ENCODE measurements around the gene ZNF526.
A peak's percentile ranks its signal among the peaks of the same experiment; 100 is the strongest.

Gene ZNF526

GRCh38 chr19:42196011-42197001 is 23.8 kb upstream of the ZNF526 start:
- no peak for DNase-seq

GRCh38 chr19:42197375-42197817 is 22.7 kb upstream of the ZNF526 start:
- no peak for DNase-seq

- no peak for DNase-seq
Observed at GRCh38 chr19:42198676-42199439, 21.3 kb upstream of the ZNF526 start.

GRCh38 chr19:42199440-42200115 is 20.5 kb upstream of the ZNF526 start:
- DNase-seq: peak; percentile 57

GRCh38 chr19:42200116-42200715 is 19.9 kb upstream of the ZNF526 start:
- no peak for DNase-seq

GRCh38 chr19:42201489-42202289 is 18.4 kb upstream of the ZNF526 start:
- no peak for DNase-seq

- no peak for DNase-seq
Observed at GRCh38 chr19:42202290-42202880, 17.7 kb upstream of the ZNF526 start.

GRCh38 chr19:42203700-42204099 is 16.4 kb upstream of the ZNF526 start:
- no peak for DNase-seq

- DNase-seq: no peak
Observed at GRCh38 chr19:42204664-42205063, 15.4 kb upstream of the ZNF526 start.

GRCh38 chr19:42206871-42207755 is 13.0 kb upstream of the ZNF526 start:
- DNase-seq: no peak

- no peak for DNase-seq
Observed at GRCh38 chr19:42207767-42208271, 12.3 kb upstream of the ZNF526 start.

GRCh38 chr19:42208612-42209011 is 11.5 kb upstream of the ZNF526 start:
- DNase-seq: no peak

GRCh38 chr19:42212886-42213285 is 7.2 kb upstream of the ZNF526 start:
- DNase-seq: no peak

GRCh38 chr19:42214810-42215485 is 5.2 kb upstream of the ZNF526 start:
- DNase-seq: no peak

- DNase-seq: peak; percentile 21
Observed at GRCh38 chr19:42216653-42217519, 3.2 kb upstream of the ZNF526 start.

- peak; percentile 98 for DNase-seq
Observed at GRCh38 chr19:42217520-42218437, 2.3 kb upstream of the ZNF526 start, which contains the start of gene DEDD2. Gene DEDD2 (minus strand): TSS chr19:42217677. CDS start chr19:42217007, 670 bp downstream.

GRCh38 chr19:42220751-42221097 is 612 bp downstream of the ZNF526 start:
- no peak for DNase-seq

All from DMS153 (cell line).